ENCODE data around the gene PAX5.
"Not testable (repeated sequence)": the region's sequence is repeated elsewhere in the genome, so short reads cannot be mapped to it uniquely, and the experiment has no call there.

Gene PAX5

DNA sequence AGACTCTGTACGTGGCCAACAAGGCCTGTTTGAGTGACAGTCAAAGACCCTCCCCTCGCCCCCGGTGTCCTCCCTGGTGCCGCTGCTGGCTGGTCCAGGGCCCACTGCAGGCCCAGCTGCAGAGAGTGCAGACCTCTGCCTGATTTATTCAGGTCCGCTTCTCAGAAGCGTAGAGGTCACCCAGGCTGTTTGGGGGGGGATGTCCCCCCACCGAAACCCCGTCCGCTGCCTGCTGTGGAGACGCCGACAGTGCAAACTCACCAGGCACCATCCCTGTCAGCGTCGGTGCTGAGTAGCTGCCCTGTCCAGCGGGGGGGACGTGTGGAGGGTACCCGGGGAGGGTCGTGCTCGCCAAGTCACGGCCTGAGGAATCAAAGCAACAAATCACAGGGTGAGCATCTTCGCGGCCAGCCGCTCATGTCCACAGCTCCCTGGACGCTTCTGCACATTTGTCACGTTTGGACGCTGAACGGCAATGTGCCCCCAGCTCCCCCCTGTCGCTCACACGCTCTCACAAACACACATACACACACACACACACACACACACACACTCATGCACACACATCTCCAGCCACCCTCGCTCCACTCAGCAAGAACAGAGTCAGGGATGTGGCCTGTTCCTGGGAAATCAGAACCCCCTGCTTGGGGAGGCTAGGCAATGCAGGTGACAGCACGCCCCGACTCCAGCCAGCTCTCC is 152.2 kb downstream of the PAX5 start:
- no peak for DNase-seq

GRCh38 chr9:36881316-36881715 is 152.8 kb downstream of the PAX5 start:
- DNase-seq, result no peak

GRCh38 chr9:36880075-36880474 is 154.0 kb downstream of the PAX5 start:
- DNase-seq, result no peak

DNA sequence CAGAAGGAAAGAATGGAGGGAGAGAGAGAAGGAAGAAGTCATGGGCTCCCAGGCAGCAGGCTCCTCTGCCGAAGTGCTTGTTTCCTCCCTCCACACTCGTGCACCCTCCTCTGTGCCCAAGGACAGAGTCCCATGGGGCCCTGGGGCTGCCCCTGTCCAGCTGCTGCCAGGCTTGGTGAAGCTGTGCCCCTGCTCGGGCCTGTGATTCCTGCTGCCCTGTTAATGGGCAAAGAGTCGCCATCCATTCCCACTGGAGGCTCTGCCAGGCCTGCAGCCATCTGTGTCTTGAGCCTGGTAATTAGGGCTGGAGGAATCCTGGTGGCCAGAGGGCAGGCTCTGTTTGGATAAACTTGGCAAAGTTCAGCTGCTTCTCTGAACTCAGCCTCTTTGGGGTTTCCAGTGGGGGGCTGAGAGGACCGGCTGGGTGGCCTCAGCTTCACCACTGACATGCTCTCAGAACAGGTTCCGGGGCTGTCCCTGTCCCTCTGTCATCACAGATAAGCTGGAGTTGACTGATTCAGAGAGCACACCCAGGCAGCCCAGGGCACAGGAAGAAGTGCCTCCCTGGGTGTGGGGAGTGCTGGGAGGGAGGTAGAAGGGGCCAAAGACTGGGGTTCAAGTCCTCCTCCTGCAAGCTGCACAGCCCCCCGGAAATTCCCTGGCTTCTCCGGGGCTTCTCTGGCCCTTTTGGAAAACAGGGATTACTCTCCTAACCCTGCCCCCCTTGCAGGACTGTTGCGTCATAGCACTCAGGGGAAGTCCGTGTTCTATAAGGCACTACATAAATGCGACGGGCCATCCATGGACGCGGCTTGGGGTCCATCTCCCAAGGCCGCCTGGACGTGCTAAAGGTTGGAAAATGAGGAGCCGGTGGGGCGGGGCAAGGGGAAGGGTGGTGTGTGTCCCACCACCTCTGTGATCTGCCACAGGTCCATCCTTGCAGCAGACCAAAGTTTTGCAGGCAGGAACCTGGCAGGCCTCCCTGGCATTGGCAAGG is 154.8 kb downstream of the PAX5 start:
- no peak for DNase-seq

DNA sequence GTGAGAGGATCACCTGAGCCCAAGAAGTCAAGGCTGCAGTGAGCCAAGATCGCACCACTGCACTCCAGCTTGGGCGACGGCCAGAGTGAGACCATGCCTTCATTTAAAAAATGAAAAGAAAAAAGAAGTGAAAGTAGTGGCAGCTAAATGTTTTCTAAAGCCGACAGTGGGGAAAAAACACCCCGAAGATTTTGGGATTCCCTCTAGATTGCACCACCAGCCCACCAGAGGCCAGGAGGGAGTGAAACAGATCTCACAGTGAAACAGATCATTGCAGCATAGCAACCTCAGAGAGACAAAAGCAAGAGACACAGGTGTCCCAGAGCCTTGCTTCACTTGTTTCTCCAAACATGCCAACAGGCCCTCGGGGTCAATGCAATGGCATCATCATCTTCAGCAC is 156.8 kb downstream of the PAX5 start:
- no peak for DNase-seq

DNA sequence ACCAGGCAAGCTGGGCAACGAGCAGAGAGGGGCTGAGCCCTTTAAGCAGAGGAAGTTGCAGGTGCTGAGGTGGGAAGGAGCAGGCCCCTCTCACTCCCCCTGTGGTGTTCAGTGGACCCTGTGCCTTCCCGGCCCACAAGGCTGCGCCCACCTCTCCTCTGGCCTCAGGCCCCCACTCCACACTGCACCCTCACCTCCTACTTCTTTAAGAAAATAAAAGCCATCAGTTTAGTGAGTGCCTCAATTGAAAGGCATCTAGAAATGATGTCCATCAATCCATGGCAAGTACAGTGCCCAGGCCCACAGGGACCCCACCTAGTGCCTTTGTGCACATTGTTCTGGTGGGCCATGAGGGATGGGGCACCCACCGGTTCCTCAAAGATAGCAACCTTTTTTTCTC is 158.0 kb downstream of the PAX5 start:
- no peak for DNase-seq

DNA sequence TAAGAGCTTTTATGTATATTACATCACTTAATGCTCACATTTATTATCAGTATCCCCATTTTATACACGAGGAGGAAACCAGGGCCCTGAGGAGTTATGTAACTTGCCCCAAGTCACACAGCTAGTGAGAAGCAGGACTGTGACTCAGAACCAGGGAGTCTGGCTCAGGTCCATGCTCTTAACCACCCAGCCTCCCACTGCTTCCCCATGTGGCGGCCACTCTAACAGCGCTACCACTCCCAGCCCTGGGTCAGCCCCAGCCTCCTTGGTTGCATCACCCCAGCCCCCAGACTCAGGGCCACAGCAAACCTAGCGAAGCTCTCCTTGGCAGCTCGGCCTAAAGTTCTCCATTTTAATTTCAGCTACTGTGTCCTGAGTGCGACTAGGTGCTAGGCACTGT is 159.1 kb downstream of the PAX5 start:
- DNase-seq, result no peak

DNA sequence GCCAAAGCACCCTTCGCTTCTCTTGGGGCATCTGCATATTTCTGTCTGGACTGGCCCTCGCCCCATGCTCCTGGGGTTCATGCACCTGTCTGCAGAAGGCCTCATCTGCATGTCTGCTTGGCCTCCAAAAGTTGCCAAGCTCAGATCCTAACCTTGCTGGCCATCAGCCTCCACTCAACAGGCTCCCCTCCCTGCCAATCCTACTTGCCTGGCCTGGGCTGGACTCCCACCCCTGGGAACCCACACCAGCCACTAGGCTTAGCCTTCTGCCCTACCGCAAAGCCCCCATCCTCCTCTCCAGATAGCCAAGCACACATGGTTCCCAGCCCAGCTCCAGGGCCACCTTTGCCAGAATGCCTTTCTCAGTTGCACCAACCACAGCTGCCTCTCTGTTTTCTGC is 159.8 kb downstream of the PAX5 start:
- DNase-seq, result no peak

GRCh38 chr9:36873247-36873875 is 160.7 kb downstream of the PAX5 start:
- peak in 31 of 56 donors; percentile 4 to 62 (median 24) for DNase-seq

- DNase-seq, result no peak
These were observed 161.4 kb downstream of the PAX5 start for GRCh38 chr9:36872641-36873040.

DNA sequence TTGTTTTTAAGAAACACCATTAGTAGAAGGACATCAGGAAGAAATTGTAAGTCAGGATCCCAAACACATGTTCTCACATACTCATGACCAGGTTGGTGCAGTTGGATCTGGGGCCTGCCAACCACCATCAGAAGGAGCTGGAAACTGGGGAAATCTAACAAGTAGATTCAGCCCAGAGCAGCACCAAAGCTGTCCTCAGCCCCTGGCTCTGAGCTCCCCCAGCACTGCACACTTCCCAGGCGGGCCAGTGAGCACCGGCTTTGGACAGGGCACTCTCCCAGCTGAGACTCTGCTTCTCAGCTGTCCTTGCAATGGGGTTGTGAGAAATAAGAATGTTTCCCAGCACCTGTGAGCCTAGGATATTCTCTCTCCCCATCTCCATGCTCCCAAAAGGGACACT is 162.5 kb downstream of the PAX5 start:
- no peak for DNase-seq

GRCh38 chr9:36870960-36871359 is 163.1 kb downstream of the PAX5 start:
- DNase-seq, result peak in 3 of 56 donors; percentile 5 to 13 (median 7)

GRCh38 chr9:36869605-36870004 is 164.5 kb downstream of the PAX5 start:
- not testable (repeated sequence) for DNase-seq

DNA sequence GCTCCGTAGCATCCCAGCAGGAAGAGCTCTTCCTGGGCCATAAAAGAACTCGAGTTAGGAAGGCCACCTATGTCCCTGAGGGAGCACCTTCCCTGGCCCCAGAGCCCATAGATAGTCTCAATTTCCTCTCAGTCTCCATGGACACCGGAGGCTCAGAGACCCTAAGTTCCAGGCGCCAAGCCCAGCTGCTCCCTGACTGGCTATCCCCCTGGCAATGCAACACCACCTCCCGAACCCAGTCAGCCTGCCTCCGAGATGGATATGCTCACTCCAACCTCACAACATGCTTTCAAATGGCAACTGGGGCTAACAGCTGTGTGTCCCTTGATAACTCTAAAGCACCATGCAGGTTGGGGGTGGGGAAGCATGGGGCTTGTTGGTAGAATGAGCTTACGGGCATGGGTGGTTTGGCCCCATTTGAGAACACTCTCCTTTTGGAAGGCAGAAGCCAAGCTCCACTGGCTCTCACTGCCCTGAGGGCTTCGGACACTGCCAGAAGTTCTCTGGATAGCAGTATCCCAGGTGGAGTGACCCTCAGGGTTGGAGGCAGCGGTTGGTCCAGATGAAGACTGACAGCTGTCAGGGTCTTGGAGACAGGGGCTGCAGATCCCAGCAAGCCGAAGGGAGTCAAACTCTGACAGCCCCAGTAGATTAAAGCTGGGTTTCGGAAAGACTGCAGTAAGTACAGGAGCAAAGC is 165.3 kb downstream of the PAX5 start:
- DNase-seq, result no peak

DNA sequence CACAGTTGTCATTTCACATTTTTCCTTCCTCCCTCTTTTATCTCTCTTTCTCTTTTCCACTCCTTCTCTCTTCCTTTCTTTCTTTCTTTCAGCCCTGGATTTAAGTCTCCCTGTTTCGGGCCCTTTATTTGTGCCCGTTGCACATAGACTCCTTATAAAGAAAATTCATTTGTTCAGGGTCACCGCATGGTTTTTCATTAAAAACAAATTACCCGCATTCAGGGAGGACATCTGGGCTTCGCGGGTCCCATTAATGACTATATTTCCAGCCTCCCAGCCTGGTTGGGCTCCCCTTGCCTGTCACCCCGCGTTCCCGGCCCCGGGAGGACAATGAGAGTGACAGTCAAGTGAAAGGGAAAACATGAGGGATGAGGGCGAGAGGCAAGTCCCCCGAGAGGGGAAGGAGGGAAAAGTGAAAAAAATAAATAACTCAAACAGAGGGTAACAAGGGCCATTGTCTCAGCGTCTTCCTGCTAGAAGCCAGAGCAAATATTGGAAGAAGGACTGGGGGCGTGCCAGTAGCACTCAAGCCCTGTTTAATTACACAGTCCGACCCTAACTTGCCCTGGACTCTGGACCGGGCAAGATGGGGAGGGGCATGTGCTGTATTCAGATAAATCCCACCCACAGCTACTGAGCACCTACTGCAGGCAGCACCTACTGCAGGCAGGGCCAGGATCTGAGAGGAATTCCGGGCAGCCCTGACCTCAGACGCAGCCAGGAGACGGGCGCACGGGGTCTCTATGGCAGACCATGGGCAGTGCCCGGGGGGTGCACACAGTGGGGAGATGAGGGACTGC is 166.2 kb downstream of the PAX5 start:
- peak in 1 of 56 donors; percentile 31 for DNase-seq

DNA sequence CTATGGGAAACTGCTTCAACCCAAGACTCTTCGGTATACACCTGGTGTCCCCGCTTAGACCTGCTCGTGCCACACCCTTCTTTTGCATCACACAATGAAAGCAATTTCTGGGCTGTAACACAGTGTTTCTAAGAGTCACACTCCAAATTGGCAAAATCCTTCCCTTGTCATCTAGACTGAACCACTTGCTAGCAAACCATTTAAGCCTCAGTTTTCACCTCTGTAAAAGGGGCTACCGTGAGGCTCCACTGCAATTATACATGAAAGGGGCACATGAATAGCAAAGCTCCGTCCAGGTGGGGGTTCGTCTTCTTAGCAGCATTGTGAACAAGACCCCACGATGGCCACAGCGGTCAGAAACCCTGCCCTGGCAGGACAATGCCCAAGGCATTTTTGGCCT is 166.8 kb downstream of the PAX5 start:
- DNase-seq, result no peak

- no peak for DNase-seq
These were observed 167.2 kb downstream of the PAX5 start for GRCh38 chr9:36866840-36867239.

- DNase-seq, result no peak
These were observed 168.1 kb downstream of the PAX5 start for GRCh38 chr9:36865731-36866635.
